NCI-H128 (cell line): ENCODE data around the gene SLC1A5.

Source experiments
- DNase-seq: peaks from one replicate; lab custom pipeline; 2025; ENCODE audit not compliant: unreplicated experiment; lab: John Stamatoyannopoulos, UW

Gene SLC1A5

GRCh38 chr19:46726551-46726950, 61.8 kb downstream of the SLC1A5 start:
- no peak for DNase-seq

GRCh38 chr19:46725859-46726393, 62.5 kb downstream of the SLC1A5 start:
- no peak for DNase-seq

- no peak for DNase-seq
Measured at GRCh38 chr19:46725036-46725820, 63.2 kb downstream of the SLC1A5 start.
